Stimulated activated CD4-positive, alpha-beta T cell treated with anti-CD3 and anti-CD28 coated beads, Interleukin-15, amount 100 ng/mL, for 1 hour (primary cell): ENCODE data around the gene TOR1AIP2.
"Not testable (repeated sequence)": the region's sequence is repeated elsewhere in the genome, so short reads cannot be mapped to it uniquely, and the experiment has no call there.

Source experiments
- DNase-seq, 2 donors: peaks; one replicate each; pipeline ENCODE4 v3.0.0-alpha.2; 2020; ENCODE audit warnings: low read depth in 1 of 2, low spot score in 1 of 2

Gene TOR1AIP2

DNA sequence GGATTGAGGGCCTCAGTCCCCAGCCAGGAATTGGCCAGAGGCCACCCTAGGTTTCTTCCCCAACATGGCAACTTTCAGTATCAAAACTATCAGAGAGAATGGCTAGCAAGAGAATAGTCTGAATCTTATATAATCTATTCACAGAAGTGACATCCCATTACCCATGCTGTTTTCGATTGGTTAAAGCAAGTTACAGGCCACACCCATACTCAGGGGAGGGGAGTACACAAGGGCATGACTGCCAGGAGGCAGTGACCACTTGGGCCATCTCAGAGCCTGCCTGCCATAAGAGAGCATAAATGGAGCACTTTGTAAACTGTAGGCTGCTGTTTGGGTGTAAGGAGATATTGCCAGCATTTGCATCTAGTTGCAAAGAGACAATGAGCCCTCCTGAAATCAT is 69.1 kb downstream of the TOR1AIP2 start:
- DNase-seq = no peak

- DNase-seq = no peak
Measured at GRCh38 chr1:179807691-179808485, 69.7 kb downstream of the TOR1AIP2 start.

- no peak for DNase-seq
Measured at GRCh38 chr1:179807291-179807690, 70.3 kb downstream of the TOR1AIP2 start.

GRCh38 chr1:179806333-179806732 is 71.3 kb downstream of the TOR1AIP2 start:
- no peak for DNase-seq

DNA sequence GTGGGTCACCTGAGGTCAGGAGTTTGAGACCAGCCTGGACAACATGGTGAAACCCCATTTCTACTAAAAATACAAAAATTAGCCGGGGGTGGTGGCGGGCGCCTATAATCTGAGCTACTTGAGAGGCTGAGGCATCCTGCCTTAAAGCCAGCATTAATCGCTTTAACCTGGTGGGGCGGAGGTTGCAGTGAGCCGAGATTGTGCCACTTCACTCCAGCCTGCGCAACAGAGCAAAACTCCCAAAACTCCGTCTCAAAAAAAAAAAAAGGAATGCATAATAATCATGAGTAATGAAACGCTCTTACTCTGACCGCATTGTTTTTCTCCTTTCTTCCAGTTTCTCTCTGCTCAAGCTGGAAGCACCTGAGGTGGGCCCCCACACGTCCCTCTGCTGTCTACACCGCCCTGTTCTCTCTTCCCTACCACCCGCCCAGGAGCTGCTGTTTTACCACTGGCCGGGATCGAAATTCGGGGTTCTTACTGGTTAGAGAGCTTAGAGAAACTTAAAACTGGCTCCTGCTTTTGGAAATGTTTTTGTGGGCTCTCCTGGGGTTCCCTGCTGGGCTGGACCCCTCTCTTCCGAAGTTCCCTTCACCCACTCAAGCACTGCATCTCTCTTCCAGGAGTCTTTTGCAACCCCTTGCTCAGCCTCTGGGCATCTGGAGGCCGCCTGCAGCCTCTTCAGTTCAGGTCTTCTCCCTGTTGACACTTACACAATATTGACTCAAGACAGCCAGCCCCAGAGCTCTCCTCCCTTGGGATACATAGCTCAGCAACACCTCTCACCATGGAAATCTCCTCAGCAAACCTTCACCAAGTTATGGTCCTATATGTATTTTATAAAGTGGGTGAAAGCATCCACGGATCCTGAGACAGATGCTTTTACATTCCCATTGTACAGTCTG is 72.1 kb downstream of the TOR1AIP2 start:
- DNase-seq = no peak

DNA sequence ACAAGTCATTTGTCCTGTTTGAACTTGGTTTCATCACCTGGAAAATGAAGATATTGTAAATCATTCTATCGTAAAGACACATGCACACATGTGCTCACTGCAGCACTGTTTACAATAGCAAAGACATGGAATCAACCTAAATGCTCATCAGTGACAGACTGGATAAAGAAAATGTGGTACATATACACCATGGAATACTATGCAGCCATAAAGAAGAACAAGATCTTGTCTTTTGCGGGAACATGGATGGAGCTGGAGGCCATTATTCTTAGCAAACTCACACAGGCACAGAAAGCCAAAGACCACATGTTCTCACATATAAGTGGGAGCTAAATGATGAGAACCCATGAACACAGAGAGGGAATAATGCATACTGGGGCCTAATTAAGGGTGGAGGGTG is 73.2 kb downstream of the TOR1AIP2 start:
- DNase-seq = not testable (repeated sequence)

- DNase-seq = no peak
Measured at GRCh38 chr1:179803918-179804317, 73.7 kb downstream of the TOR1AIP2 start.

- no peak for DNase-seq
Measured at GRCh38 chr1:179803104-179803503, 74.5 kb downstream of the TOR1AIP2 start.

- no peak for DNase-seq
Measured at GRCh38 chr1:179800481-179800880, 77.1 kb downstream of the TOR1AIP2 start.

GRCh38 chr1:179798864-179799516 is 78.6 kb downstream of the TOR1AIP2 start:
- no peak for DNase-seq

- no peak for DNase-seq
Measured at GRCh38 chr1:179798213-179798863, 79.3 kb downstream of the TOR1AIP2 start.

DNA sequence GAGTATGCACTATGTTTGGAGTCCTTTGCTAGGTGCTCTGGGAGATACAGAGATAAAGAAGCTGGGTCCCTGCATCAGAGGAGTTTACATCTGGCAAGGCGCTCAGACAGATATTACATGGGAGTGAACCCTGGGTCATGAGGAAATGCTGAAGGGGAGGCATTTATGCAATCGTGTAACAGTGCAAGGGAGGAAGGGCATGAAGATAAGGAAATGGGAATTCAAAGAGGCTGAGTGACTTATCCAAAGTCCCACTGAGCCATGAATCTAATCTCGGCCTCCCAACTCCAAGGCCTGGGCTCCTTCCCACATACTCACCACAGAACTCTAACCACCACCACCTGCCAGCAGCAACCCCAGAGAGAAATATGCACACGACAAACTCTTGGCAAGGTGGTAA is 82.9 kb downstream of the TOR1AIP2 start:
- DNase-seq = no peak

DNA sequence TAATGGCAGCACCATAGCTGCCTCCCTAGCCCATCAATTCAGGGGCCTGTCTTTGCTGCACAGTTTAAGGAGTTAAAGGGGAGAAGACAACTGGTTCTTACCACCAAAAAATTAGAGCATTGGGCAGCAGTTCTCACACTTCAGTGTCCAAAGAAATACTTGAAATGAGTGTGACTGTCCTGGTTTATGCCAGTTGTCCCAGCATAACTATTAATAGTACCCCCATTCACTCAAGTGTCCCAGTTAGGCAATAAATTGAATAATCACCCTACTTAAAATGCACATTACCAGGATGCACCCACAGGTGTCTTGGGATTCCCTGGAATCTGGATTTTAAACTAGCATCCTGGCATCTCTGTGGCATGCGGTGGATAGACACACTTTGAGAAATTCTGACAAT is 83.5 kb downstream of the TOR1AIP2 start:
- no peak for DNase-seq

DNA sequence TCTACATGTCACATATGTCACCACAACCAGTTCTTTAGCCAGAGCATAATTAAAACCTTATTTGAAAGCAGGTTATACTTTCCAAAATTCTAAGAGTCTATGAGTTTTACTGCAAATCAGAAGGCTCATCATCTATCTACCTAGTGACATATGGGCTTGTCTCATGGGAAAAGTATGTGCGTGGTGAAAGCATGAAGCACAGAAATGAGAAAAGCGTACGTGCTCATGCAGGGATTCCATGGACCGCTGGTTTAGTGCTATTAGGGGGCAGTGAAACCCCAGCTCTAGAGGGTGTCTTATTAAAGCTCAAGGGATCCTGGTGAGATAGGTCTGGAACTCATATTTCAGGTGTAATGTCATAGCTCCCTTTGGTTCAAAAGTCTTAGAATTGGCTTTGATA is 84.3 kb downstream of the TOR1AIP2 start:
- DNase-seq = no peak
